Measurements from ENCODE around the gene MAD1L1. TPM values are rescaled to one million over a fixed set of nuclear protein-coding genes. Genes with fewer than 3 reads are reported as not detected.

The MAD1L1 gene
- total and polyA plus RNA-seq, 2 donors (not counting 3 experiments of a cell fraction or from before 2014, with no cell fraction given): 34.1 to 42.3 TPM

DNA sequence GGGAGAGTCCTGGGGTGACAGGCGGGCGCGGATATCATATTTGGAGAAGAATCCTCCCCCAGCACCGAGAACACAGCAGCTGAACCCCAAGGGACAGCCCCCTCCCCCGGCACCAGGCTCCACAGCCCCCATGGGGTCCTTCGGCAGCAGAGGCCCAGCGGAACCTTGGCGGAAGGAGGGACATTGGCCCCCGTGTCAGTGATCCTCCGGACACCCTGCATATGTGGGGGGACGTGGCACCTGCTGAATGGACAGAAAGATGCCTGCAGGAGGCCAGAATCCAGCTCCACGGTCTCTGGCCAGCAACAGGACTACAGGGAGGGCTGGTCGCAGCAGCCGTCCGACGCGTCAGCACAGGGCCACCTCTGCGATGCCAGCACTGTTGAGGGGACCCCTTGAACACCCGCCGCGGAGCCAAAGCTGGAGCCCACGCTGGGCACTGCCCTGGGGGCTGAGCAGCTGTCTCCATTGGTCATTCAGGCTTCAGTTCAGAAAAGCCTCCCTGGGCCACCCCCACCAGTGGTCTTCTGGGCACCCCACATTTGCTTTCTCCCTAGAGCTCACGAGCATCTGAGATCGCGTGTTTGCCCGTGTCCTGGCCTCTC lies 322.6 kb downstream of the MAD1L1 start:
- no peak overlapping the region for H2AFZ ChIP-seq (ENCODE audit: low read depth, low read length)
- no TSS peak for BruUV-seq (replicated peaks)
- CTCF ChIA-PET: no interaction called here

More for the DNA sequence above, 322.6 kb downstream of the MAD1L1 start:
- no peak overlapping the region for H3K4me2 ChIP-seq (ENCODE audit: insufficient read depth, low read length)
- H3K4me1 ChIP-seq (ENCODE audit: control insufficient read depth, extremely low read depth, insufficient read depth, low read length): no peaks in the 10 kb centered on the region
- H3K4me3 ChIP-seq (replicated peaks in 1 of 3; ENCODE audit: insufficient read depth in 1 of 3, low read depth in 1 of 3, low read length in 3 of 3): no peak overlapping the region
- H3K9me1 ChIP-seq (replicated peaks; ENCODE audit: control insufficient read depth, extremely low read depth, insufficient read depth, low read length): no peaks in the 10 kb centered on the region
- H3K27me3 ChIP-seq (ENCODE audit: control insufficient read depth in 2 of 2, insufficient read depth in 2 of 2, low read length in 2 of 2): no peaks in the 10 kb centered on the region
- no peak for DNase-seq (ENCODE audit: low read depth, low spot score)
- H3K27ac ChIP-seq (ENCODE audit: insufficient read depth, low read depth, low read length): no peak overlapping the region
- intact Hi-C loops (cut with micrococcal nuclease) (no loop called here), dilution Hi-C loops (cut with MboI; ENCODE audit: extremely low pct_ligation_motif_present, low sequenced_read_pairs) (no loop called here)
- H3K79me2 ChIP-seq (ENCODE audit: control insufficient read depth, insufficient read depth, low read length): no peaks in the 10 kb centered on the region
- no peaks in the 10 kb centered on the region for H3K36me3 ChIP-seq (ENCODE audit: control insufficient read depth in 2 of 2, extremely low read depth in 1 of 2, insufficient read depth in 2 of 2, low read length in 2 of 2)
- H4K20me1 ChIP-seq (replicated peaks; ENCODE audit: control insufficient read depth, extremely low read depth, insufficient read depth, low read length): no peaks in the 10 kb centered on the region
- no peak for FAIRE-seq
- TF ChIP-seq, protein P1, sequence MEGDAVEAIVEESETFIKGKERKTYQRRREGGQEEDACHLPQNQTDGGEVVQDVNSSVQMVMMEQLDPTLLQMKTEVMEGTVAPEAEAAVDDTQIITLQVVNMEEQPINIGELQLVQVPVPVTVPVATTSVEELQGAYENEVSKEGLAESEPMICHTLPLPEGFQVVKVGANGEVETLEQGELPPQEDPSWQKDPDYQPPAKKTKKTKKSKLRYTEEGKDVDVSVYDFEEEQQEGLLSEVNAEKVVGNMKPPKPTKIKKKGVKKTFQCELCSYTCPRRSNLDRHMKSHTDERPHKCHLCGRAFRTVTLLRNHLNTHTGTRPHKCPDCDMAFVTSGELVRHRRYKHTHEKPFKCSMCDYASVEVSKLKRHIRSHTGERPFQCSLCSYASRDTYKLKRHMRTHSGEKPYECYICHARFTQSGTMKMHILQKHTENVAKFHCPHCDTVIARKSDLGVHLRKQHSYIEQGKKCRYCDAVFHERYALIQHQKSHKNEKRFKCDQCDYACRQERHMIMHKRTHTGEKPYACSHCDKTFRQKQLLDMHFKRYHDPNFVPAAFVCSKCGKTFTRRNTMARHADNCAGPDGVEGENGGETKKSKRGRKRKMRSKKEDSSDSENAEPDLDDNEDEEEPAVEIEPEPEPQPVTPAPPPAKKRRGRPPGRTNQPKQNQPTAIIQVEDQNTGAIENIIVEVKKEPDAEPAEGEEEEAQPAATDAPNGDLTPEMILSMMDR (IDR thresholded peaks at IDR 0.05; ENCODE audit: extremely low read depth in 1 of 2, insufficient read depth in 1 of 2, low read depth in 1 of 2, low read length in 2 of 2): no peak
- TF ChIP-seq POLR2AphosphoS5 (IDR thresholded peaks at IDR 0.05; ENCODE audit: insufficient read depth, low read depth, low read length): no peak
- no peak for TF ChIP-seq POLR2A (IDR thresholded peaks at IDR 0.05; ENCODE audit: low read depth, low read length)
- TF ChIP-seq, protein P2, sequence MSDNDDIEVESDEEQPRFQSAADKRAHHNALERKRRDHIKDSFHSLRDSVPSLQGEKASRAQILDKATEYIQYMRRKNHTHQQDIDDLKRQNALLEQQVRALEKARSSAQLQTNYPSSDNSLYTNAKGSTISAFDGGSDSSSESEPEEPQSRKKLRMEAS (IDR thresholded peaks at IDR 0.05; ENCODE audit: insufficient read depth, insufficient read length): no peak
- no peak for TF ChIP-seq JUN (IDR thresholded peaks at IDR 0.05; ENCODE audit: borderline replicate concordance, insufficient read depth, insufficient read length, low read depth)
- no peak for TF ChIP-seq MYC (IDR thresholded peaks at IDR 0.05; ENCODE audit: low read depth, low read length)
- TF ChIP-seq FOS (IDR thresholded peaks at IDR 0.05; ENCODE audit: borderline replicate concordance, insufficient read depth, low read length): no peak
- POLR2A ChIA-PET: no interaction called here
- H3K9ac ChIP-seq (replicated peaks; ENCODE audit: extremely low read depth, insufficient read depth, low read length): no peak overlapping the region
- H3K9me3 ChIP-seq (replicated peaks; ENCODE audit: control insufficient read depth, insufficient read depth, low read length): no peaks in the 10 kb centered on the region
